GM12891 (cell line): ENCODE data around the gene EMILIN2.

Experiments
- POLR2A ChIP-seq: IDR thresholded peaks from 2 replicates; pipeline ENCODE4 v1.6.1; 2011; ENCODE audit warnings: low read depth, low read length, control low read depth
- POLR2AphosphoS5 ChIP-seq: IDR thresholded peaks from 2 replicates; pipeline ENCODE4 v1.6.1; 2011; ENCODE audit warnings: low read depth, low read length, control low read depth
- SPI1 ChIP-seq: IDR thresholded peaks from 2 replicates; pipeline ENCODE4 v1.6.1; 2011; ENCODE audit warnings: low read depth, low read length, control low read depth
- TAF1 ChIP-seq: IDR thresholded peaks from 2 replicates; pipeline ENCODE4 v1.6.1; 2011; ENCODE audit warnings: low read depth, low read length, control low read depth

GRCh38 chr18:2963048-2963447, 116.2 kb downstream of the EMILIN2 start:
- TF ChIP-seq POLR2A: no peak
- no peak for TF ChIP-seq POLR2AphosphoS5
- no peak; the same call in 1 of the 2 replicates for TF ChIP-seq SPI1
- no peak for TF ChIP-seq TAF1
